Lower leg skin (tissue), 3 donors: ENCODE measurements around the gene PLPPR3.

ENCODE experiments used
- CTCF ChIP-seq, 3 donors: fragments of 450-650 bp; IDR thresholded peaks; one replicate each; pipeline ENCODE4 v1.5.1; 2016; ENCODE audit warnings: antibody characterized with exemption in 3 of 3, mild to moderate bottlenecking in 3 of 3, moderate library complexity in 2 of 3
- POLR2A ChIP-seq, 2 donors: fragments of 450-650 bp; IDR thresholded peaks; one replicate each; pipeline ENCODE4 v1.6.1; 2016 to 2017; ENCODE audit warnings: antibody characterized with exemption in 2 of 2, mild to moderate bottlenecking in 1 of 2, moderate library complexity in 1 of 2

- TF ChIP-seq CTCF (IDR thresholded peaks at IDR 0.05) = no peak
- no peak for TF ChIP-seq POLR2A (IDR thresholded peaks at IDR 0.05)
Measured at GRCh38 chr19:824885-825284, 3.1 kb upstream of the PLPPR3 start.
